ENCODE results near the gene TRMT10B.

DNA sequence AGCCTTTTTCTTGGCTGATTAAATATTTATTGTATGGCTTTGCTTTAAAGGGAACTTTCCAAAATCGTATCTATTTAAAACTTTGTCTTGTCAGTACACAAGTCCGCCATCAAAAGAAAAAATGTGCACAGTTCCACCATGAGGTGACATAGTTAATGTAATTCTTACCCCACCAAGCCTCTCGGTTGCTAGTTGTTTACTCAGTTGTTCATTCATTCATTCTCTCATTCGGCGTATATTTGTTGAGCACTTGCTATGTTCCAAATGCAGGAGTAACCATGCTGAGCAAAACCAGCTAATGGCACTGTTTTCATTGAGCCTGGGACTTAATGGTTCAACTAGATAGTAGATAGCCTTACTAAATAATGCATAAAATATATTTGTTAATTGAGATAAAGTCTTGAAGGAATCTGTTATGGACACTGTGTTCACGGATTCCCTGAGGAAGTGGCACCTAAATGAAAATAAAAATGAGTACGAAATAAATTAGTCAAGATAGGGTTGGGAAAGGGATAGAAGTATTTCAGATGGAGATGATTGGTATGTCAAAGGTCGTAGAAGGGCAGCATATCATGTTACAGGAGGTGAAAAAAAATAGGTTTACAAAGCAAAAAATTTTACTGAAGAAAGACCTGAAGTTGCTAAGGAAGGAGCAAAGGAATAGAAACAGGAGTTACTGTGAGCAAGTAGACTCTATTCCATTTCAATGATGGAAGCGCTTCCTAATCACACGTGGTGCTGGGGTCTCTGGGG lies 48.5 kb downstream of the TRMT10B start:
- TF ChIP-seq, protein P1, sequence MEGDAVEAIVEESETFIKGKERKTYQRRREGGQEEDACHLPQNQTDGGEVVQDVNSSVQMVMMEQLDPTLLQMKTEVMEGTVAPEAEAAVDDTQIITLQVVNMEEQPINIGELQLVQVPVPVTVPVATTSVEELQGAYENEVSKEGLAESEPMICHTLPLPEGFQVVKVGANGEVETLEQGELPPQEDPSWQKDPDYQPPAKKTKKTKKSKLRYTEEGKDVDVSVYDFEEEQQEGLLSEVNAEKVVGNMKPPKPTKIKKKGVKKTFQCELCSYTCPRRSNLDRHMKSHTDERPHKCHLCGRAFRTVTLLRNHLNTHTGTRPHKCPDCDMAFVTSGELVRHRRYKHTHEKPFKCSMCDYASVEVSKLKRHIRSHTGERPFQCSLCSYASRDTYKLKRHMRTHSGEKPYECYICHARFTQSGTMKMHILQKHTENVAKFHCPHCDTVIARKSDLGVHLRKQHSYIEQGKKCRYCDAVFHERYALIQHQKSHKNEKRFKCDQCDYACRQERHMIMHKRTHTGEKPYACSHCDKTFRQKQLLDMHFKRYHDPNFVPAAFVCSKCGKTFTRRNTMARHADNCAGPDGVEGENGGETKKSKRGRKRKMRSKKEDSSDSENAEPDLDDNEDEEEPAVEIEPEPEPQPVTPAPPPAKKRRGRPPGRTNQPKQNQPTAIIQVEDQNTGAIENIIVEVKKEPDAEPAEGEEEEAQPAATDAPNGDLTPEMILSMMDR (IDR thresholded peaks at IDR 0.05; ENCODE audit: low read depth, low read length) = no peak
- no peak for TF ChIP-seq POLR2A (IDR thresholded peaks at IDR 0.05; ENCODE audit: extremely low read depth, insufficient read length)
- no peak for TF ChIP-seq MYC (IDR thresholded peaks at IDR 0.05; ENCODE audit: low read depth, low read length)
- TF ChIP-seq, protein P2, sequence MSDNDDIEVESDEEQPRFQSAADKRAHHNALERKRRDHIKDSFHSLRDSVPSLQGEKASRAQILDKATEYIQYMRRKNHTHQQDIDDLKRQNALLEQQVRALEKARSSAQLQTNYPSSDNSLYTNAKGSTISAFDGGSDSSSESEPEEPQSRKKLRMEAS (IDR thresholded peaks at IDR 0.05; ENCODE audit: low read depth, low read length) = no peak

Measured in NB4 (cell line).